ENCODE measurements around the gene MILR1. TPM values are rescaled to one million over a fixed set of nuclear protein-coding genes. Genes with fewer than 3 reads are reported as not detected.

Gene MILR1
- total RNA-seq, 1 donor from 2014 or later, result not detected

DNA sequence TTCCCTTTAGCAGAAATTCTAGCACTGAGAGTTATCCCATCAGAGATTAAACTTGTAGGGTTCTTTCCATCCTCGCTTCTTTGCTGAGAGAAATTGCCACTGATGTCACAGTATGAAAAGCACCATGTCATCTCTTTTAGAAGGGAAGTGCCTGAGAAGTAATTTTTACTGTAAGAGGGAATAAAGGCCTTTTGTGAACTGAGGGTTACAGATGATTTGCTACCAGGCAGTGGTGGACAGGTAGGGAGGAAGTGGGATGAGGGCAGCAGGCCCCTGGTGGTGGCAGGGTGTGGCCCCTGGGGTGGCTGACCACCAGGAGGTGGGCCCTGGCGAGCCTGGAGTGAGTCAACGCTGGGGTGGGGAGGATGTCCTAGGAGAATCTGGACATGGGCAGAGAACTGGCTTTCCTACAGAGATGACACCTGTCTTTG lies 6.4 kb upstream of the MILR1 start:
- DNase-seq (ENCODE audit: extremely low spot score, unreplicated experiment), result no peak
- Mint-ChIP-seq H3K27ac (ENCODE audit: unreplicated experiment) (no peak overlapping the region), H3K27me3 (ENCODE audit: unreplicated experiment) (no peaks in the 10 kb centered on the region), H3K4me1 (ENCODE audit: unreplicated experiment) (peaks cover 5% of the 10 kb centered on the region), H3K9me3 (ENCODE audit: unreplicated experiment) (peaks cover 7% of the 10 kb centered on the region), H3K36me3 (ENCODE audit: unreplicated experiment) (peaks cover 2% of the 10 kb centered on the region), H3K4me3 (ENCODE audit: unreplicated experiment) (no peak overlapping the region)
- TF ChIP-seq, protein P1, sequence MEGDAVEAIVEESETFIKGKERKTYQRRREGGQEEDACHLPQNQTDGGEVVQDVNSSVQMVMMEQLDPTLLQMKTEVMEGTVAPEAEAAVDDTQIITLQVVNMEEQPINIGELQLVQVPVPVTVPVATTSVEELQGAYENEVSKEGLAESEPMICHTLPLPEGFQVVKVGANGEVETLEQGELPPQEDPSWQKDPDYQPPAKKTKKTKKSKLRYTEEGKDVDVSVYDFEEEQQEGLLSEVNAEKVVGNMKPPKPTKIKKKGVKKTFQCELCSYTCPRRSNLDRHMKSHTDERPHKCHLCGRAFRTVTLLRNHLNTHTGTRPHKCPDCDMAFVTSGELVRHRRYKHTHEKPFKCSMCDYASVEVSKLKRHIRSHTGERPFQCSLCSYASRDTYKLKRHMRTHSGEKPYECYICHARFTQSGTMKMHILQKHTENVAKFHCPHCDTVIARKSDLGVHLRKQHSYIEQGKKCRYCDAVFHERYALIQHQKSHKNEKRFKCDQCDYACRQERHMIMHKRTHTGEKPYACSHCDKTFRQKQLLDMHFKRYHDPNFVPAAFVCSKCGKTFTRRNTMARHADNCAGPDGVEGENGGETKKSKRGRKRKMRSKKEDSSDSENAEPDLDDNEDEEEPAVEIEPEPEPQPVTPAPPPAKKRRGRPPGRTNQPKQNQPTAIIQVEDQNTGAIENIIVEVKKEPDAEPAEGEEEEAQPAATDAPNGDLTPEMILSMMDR (IDR thresholded peaks at IDR 0.05), result no peak

GRCh38 chr17:64443086-64443760 lies 5.7 kb upstream of the MILR1 start:
- peaks cover 5% of the 10 kb centered on the region for H3K4me1 Mint-ChIP-seq (ENCODE audit: unreplicated experiment)
- H3K27me3 Mint-ChIP-seq (ENCODE audit: unreplicated experiment), result no peaks in the 10 kb centered on the region
- H3K9me3 Mint-ChIP-seq (ENCODE audit: unreplicated experiment), result peaks cover 7% of the 10 kb centered on the region
- no peak overlapping the region for H3K4me3 Mint-ChIP-seq (ENCODE audit: unreplicated experiment)
- no peak for DNase-seq (ENCODE audit: extremely low spot score, unreplicated experiment)
- H3K27ac Mint-ChIP-seq (ENCODE audit: unreplicated experiment), result no peak overlapping the region
- peaks cover 2% of the 10 kb centered on the region for H3K36me3 Mint-ChIP-seq (ENCODE audit: unreplicated experiment)
- TF ChIP-seq, protein P1 (IDR thresholded peaks at IDR 0.05), result no peak

- Mint-ChIP-seq H3K27ac (ENCODE audit: unreplicated experiment) (no peak overlapping the region), H3K36me3 (ENCODE audit: unreplicated experiment) (no peaks in the 10 kb centered on the region), H3K4me3 (ENCODE audit: unreplicated experiment) (no peak overlapping the region), H3K9me3 (ENCODE audit: unreplicated experiment) (no peaks in the 10 kb centered on the region), H3K4me1 (ENCODE audit: unreplicated experiment) (peaks cover 3% of the 10 kb centered on the region), H3K27me3 (ENCODE audit: unreplicated experiment) (no peaks in the 10 kb centered on the region)
- no peak for DNase-seq (ENCODE audit: extremely low spot score, unreplicated experiment)
- TF ChIP-seq, protein P1 (IDR thresholded peaks at IDR 0.05), result no peak
Observed at GRCh38 chr17:64447526-64447925, 1.4 kb upstream of the MILR1 start.

GRCh38 chr17:64449545-64449944 lies 630 bp downstream of the MILR1 start:
- Mint-ChIP-seq H3K36me3 (ENCODE audit: unreplicated experiment) (no peaks in the 10 kb centered on the region), H3K27me3 (ENCODE audit: unreplicated experiment) (peaks cover 5% of the 10 kb centered on the region), H3K9me3 (ENCODE audit: unreplicated experiment) (no peaks in the 10 kb centered on the region), H3K4me3 (ENCODE audit: unreplicated experiment) (no peak overlapping the region), H3K4me1 (ENCODE audit: unreplicated experiment) (peaks cover 3% of the 10 kb centered on the region), H3K27ac (ENCODE audit: unreplicated experiment) (no peak overlapping the region)
- TF ChIP-seq, protein P1 (IDR thresholded peaks at IDR 0.05), result no peak
- DNase-seq (ENCODE audit: extremely low spot score, unreplicated experiment), result no peak

DNA sequence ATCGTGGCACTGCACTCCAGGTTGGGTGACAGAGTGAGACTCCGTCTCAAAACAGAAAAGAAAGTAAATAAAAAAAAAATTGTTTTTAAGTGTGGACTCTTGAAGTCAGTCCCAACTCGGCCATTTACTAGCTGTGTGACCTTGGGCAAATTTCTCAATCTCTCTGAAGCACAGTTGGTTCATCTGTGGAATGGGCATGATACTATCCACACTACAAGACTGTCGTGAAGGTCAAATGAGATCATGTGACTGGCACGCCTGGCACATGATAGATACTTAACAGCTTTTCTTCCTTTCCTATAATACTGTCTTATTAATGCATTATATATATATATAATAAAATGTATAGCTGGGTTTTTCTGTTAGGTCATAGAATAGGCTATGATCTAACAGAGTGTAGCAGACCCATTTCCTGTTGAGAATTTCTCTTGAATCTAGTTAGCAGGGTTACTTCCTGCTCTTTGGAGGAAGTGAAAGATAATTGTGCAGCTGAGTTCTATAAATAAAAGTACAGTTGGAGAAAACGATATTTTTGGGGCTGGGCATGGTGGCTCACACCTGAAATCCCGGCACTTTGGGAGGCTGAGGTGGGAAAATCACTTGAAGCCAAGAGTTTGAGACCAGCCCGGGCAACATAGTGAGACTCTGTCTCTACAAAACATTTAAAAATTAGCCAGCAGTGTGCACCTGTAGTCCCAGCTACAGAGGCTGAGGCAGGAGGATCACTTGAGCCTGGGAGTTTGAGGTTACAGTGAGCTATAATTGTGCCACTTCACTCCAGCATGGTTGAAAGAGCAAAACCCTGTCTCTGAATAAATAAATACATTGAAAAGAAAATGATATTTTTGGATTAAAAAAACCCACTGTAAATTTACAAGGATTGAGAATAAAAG lies 7.3 kb downstream of the MILR1 start:
- no peak overlapping the region for H3K27ac Mint-ChIP-seq (ENCODE audit: unreplicated experiment)
- TF ChIP-seq, protein P1 (IDR thresholded peaks at IDR 0.05), result no peak
- peaks cover 18% of the 10 kb centered on the region for H3K4me1 Mint-ChIP-seq (ENCODE audit: unreplicated experiment)
- H3K4me3 Mint-ChIP-seq (ENCODE audit: unreplicated experiment), result no peak overlapping the region
- peaks cover 5% of the 10 kb centered on the region for H3K27me3 Mint-ChIP-seq (ENCODE audit: unreplicated experiment)
- H3K9me3 Mint-ChIP-seq (ENCODE audit: unreplicated experiment), result no peaks in the 10 kb centered on the region
- DNase-seq (ENCODE audit: extremely low spot score, unreplicated experiment), result no peak
- H3K36me3 Mint-ChIP-seq (ENCODE audit: unreplicated experiment), result no peaks in the 10 kb centered on the region
